ENCODE results near the gene CEACAM21. TPM values are rescaled to one million over a fixed set of nuclear protein-coding genes. Genes with fewer than 3 reads are reported as not detected.

Gene CEACAM21
- polyA plus RNA-seq, 2 donors = 0.24 to 0.66 TPM

- Histone ChIP-seq H3K4me1 (ENCODE audit: control insufficient read depth in 2 of 2, insufficient read depth in 2 of 2, low read length in 1 of 2) (peaks cover 0 to 2% of the 10 kb centered on the region in 2 donors), H3K36me3 (ENCODE audit: control insufficient read depth in 2 of 2, insufficient read depth in 2 of 2, low read length in 1 of 2) (no peaks in the 10 kb centered on the region), H3K27ac (ENCODE audit: low read depth in 2 of 2, low read length in 1 of 2) (no peak overlapping the region), H3K9me3 (ENCODE audit: control insufficient read depth in 2 of 2, insufficient read depth in 1 of 2, low read depth in 1 of 2, low read length in 1 of 2) (no peaks in the 10 kb centered on the region), H3K27me3 (ENCODE audit: control insufficient read depth in 1 of 2, insufficient read depth in 2 of 2, low read length in 2 of 2) (no peaks in the 10 kb centered on the region), H3K4me3 (ENCODE audit: low read depth in 1 of 2, low read length in 2 of 2) (no peak overlapping the region)
- WGBS, 2 donors = 51 to 58% methylated on average over 4 of the region's 4 CpGs
These were observed 40.8 kb upstream of the CEACAM21 start for GRCh38 chr19:41535029-41535622.

- Histone ChIP-seq H3K4me1 (ENCODE audit: control insufficient read depth in 2 of 2, insufficient read depth in 2 of 2, low read length in 1 of 2) (no peaks in the 10 kb centered on the region), H3K9me3 (ENCODE audit: control insufficient read depth in 2 of 2, insufficient read depth in 1 of 2, low read depth in 1 of 2, low read length in 1 of 2) (no peaks in the 10 kb centered on the region), H3K4me3 (ENCODE audit: low read depth in 1 of 2, low read length in 2 of 2) (no peak overlapping the region), H3K27me3 (ENCODE audit: control insufficient read depth in 1 of 2, insufficient read depth in 2 of 2, low read length in 2 of 2) (no peaks in the 10 kb centered on the region), H3K27ac (ENCODE audit: low read depth in 2 of 2, low read length in 1 of 2) (no peak overlapping the region), H3K36me3 (ENCODE audit: control insufficient read depth in 2 of 2, insufficient read depth in 2 of 2, low read length in 1 of 2) (no peaks in the 10 kb centered on the region)
- 26 to 58% methylated on average over 1 of the region's 1 CpG for WGBS, 2 donors
These were observed 38.2 kb upstream of the CEACAM21 start for GRCh38 chr19:41537789-41538188.

- no peaks in the 10 kb centered on the region for H3K4me1 ChIP-seq (ENCODE audit: control insufficient read depth in 2 of 2, insufficient read depth in 2 of 2, low read length in 1 of 2)
- H3K9me3 ChIP-seq (ENCODE audit: control insufficient read depth in 2 of 2, insufficient read depth in 1 of 2, low read depth in 1 of 2, low read length in 1 of 2) = no peaks in the 10 kb centered on the region
- no peak overlapping the region for H3K4me3 ChIP-seq (ENCODE audit: low read depth in 1 of 2, low read length in 2 of 2)
- H3K27me3 ChIP-seq (ENCODE audit: control insufficient read depth in 1 of 2, insufficient read depth in 2 of 2, low read length in 2 of 2) = no peaks in the 10 kb centered on the region
- H3K27ac ChIP-seq (ENCODE audit: low read depth in 2 of 2, low read length in 1 of 2) = no peak overlapping the region
- 56 to 58% methylated on average over 11 of the region's 11 CpGs for WGBS, 2 donors
- H3K36me3 ChIP-seq (ENCODE audit: control insufficient read depth in 2 of 2, insufficient read depth in 2 of 2, low read length in 1 of 2) = no peaks in the 10 kb centered on the region
These were observed 35.8 kb upstream of the CEACAM21 start for GRCh38 chr19:41540041-41540695.

- no peaks in the 10 kb centered on the region for H3K4me1 ChIP-seq (ENCODE audit: control insufficient read depth in 2 of 2, insufficient read depth in 2 of 2, low read length in 1 of 2)
These were observed 33.9 kb upstream of the CEACAM21 start for GRCh38 chr19:41541990-41542584.

GRCh38 chr19:41542622-41543021, 33.3 kb upstream of the CEACAM21 start:
- 74 to 79% methylated on average over 4 of the region's 4 CpGs for WGBS, 2 donors
- no peaks in the 10 kb centered on the region for H3K27me3 ChIP-seq (ENCODE audit: control insufficient read depth in 1 of 2, insufficient read depth in 2 of 2, low read length in 2 of 2)

More at GRCh38 chr19:41541990-41542584, 33.9 kb upstream of the CEACAM21 start:
- H3K27me3 ChIP-seq (ENCODE audit: control insufficient read depth in 1 of 2, insufficient read depth in 2 of 2, low read length in 2 of 2) = no peaks in the 10 kb centered on the region
- H3K36me3 ChIP-seq (ENCODE audit: control insufficient read depth in 2 of 2, insufficient read depth in 2 of 2, low read length in 1 of 2) = no peaks in the 10 kb centered on the region
- H3K9me3 ChIP-seq (ENCODE audit: control insufficient read depth in 2 of 2, insufficient read depth in 1 of 2, low read depth in 1 of 2, low read length in 1 of 2) = no peaks in the 10 kb centered on the region
- H3K4me3 ChIP-seq (ENCODE audit: low read depth in 1 of 2, low read length in 2 of 2) = no peak overlapping the region
- no peak overlapping the region for H3K27ac ChIP-seq (ENCODE audit: low read depth in 2 of 2, low read length in 1 of 2)
- WGBS, 2 donors = 49 to 50% methylated on average over 13 of the region's 13 CpGs

GRCh38 chr19:41543582-41543981, 32.4 kb upstream of the CEACAM21 start:
- Histone ChIP-seq H3K27ac (ENCODE audit: low read depth in 2 of 2, low read length in 1 of 2) (no peak overlapping the region), H3K4me1 (ENCODE audit: control insufficient read depth in 2 of 2, insufficient read depth in 2 of 2, low read length in 1 of 2) (no peaks in the 10 kb centered on the region), H3K27me3 (ENCODE audit: control insufficient read depth in 1 of 2, insufficient read depth in 2 of 2, low read length in 2 of 2) (no peaks in the 10 kb centered on the region), H3K4me3 (ENCODE audit: low read depth in 1 of 2, low read length in 2 of 2) (no peak overlapping the region), H3K9me3 (ENCODE audit: control insufficient read depth in 2 of 2, insufficient read depth in 1 of 2, low read depth in 1 of 2, low read length in 1 of 2) (no peaks in the 10 kb centered on the region), H3K36me3 (ENCODE audit: control insufficient read depth in 2 of 2, insufficient read depth in 2 of 2, low read length in 1 of 2) (no peaks in the 10 kb centered on the region)
- 63 to 78% methylated on average over 2 of the region's 2 CpGs for WGBS, 2 donors

More at GRCh38 chr19:41542622-41543021, 33.3 kb upstream of the CEACAM21 start:
- H3K27ac ChIP-seq (ENCODE audit: low read depth in 2 of 2, low read length in 1 of 2) = no peak overlapping the region
- H3K36me3 ChIP-seq (ENCODE audit: control insufficient read depth in 2 of 2, insufficient read depth in 2 of 2, low read length in 1 of 2) = no peaks in the 10 kb centered on the region
- no peak overlapping the region for H3K4me3 ChIP-seq (ENCODE audit: low read depth in 1 of 2, low read length in 2 of 2)
- H3K4me1 ChIP-seq (ENCODE audit: control insufficient read depth in 2 of 2, insufficient read depth in 2 of 2, low read length in 1 of 2) = no peaks in the 10 kb centered on the region
- H3K9me3 ChIP-seq (ENCODE audit: control insufficient read depth in 2 of 2, insufficient read depth in 1 of 2, low read depth in 1 of 2, low read length in 1 of 2) = no peaks in the 10 kb centered on the region

- Histone ChIP-seq H3K27ac (ENCODE audit: low read depth in 2 of 2, low read length in 1 of 2) (peak overlapping the region in 1 of 2 donors; percentile 26), H3K9me3 (ENCODE audit: control insufficient read depth in 2 of 2, insufficient read depth in 1 of 2, low read depth in 1 of 2, low read length in 1 of 2) (no peaks in the 10 kb centered on the region), H3K27me3 (ENCODE audit: control insufficient read depth in 1 of 2, insufficient read depth in 2 of 2, low read length in 2 of 2) (no peaks in the 10 kb centered on the region), H3K4me3 (ENCODE audit: low read depth in 1 of 2, low read length in 2 of 2) (no peak overlapping the region), H3K4me1 (ENCODE audit: control insufficient read depth in 2 of 2, insufficient read depth in 2 of 2, low read length in 1 of 2) (no peaks in the 10 kb centered on the region), H3K36me3 (ENCODE audit: control insufficient read depth in 2 of 2, insufficient read depth in 2 of 2, low read length in 1 of 2) (no peaks in the 10 kb centered on the region)
- 47 to 48% methylated on average over 6 of the region's 6 CpGs for WGBS, 2 donors
These were observed 30.4 kb upstream of the CEACAM21 start for GRCh38 chr19:41545547-41545946.

- H3K9me3 ChIP-seq (ENCODE audit: control insufficient read depth in 2 of 2, insufficient read depth in 1 of 2, low read depth in 1 of 2, low read length in 1 of 2) = no peaks in the 10 kb centered on the region
- no peak overlapping the region for H3K4me3 ChIP-seq (ENCODE audit: low read depth in 1 of 2, low read length in 2 of 2)
- H3K36me3 ChIP-seq (ENCODE audit: control insufficient read depth in 2 of 2, insufficient read depth in 2 of 2, low read length in 1 of 2) = no peaks in the 10 kb centered on the region
- H3K27ac ChIP-seq (ENCODE audit: low read depth in 2 of 2, low read length in 1 of 2) = peak overlapping the region; percentile 26 to 33
- no peaks in the 10 kb centered on the region for H3K27me3 ChIP-seq (ENCODE audit: control insufficient read depth in 1 of 2, insufficient read depth in 2 of 2, low read length in 2 of 2)
- WGBS, 2 donors = 30 to 33% methylated on average over 6 of the region's 6 CpGs
- no peaks in the 10 kb centered on the region for H3K4me1 ChIP-seq (ENCODE audit: control insufficient read depth in 2 of 2, insufficient read depth in 2 of 2, low read length in 1 of 2)
These were observed 29.6 kb upstream of the CEACAM21 start for GRCh38 chr19:41546386-41546789.

GRCh38 chr19:41546961-41547360, 29.0 kb upstream of the CEACAM21 start:
- Histone ChIP-seq H3K36me3 (ENCODE audit: control insufficient read depth in 2 of 2, insufficient read depth in 2 of 2, low read length in 1 of 2) (no peaks in the 10 kb centered on the region), H3K4me1 (ENCODE audit: control insufficient read depth in 2 of 2, insufficient read depth in 2 of 2, low read length in 1 of 2) (no peaks in the 10 kb centered on the region), H3K27me3 (ENCODE audit: control insufficient read depth in 1 of 2, insufficient read depth in 2 of 2, low read length in 2 of 2) (no peaks in the 10 kb centered on the region), H3K27ac (ENCODE audit: low read depth in 2 of 2, low read length in 1 of 2) (no peak overlapping the region), H3K9me3 (ENCODE audit: control insufficient read depth in 2 of 2, insufficient read depth in 1 of 2, low read depth in 1 of 2, low read length in 1 of 2) (no peaks in the 10 kb centered on the region), H3K4me3 (ENCODE audit: low read depth in 1 of 2, low read length in 2 of 2) (no peak overlapping the region)
- 54 to 58% methylated on average over 4 of the region's 4 CpGs for WGBS, 2 donors

All from esophagus (tissue), 2 donors.